Right forelimb (tissue), 1 donor: Measurements from ENCODE around the gene DNASE1L2.
"Not testable (repeated sequence)": the region's sequence is repeated elsewhere in the genome, so short reads cannot be mapped to it uniquely, and the experiment has no call there.

ENCODE experiments used
- DNase-seq: peaks from one replicate; pipeline ENCODE4 v3.0.0-alpha.2; 2018

DNASE1L2 gene

GRCh38 chr16:2236337-2237101, at the start of gene DNASE1L2:
DNASE1L2 (plus strand) TSS chr16:2236444; CDS start chr16:2236817, 373 bp downstream.
- DNase-seq, result no peak

- DNase-seq, result no peak
Observed at GRCh38 chr16:2186505-2186904, 49.7 kb upstream of the DNASE1L2 start.

- no peak for DNase-seq
Observed at GRCh38 chr16:2187212-2187611, 49.0 kb upstream of the DNASE1L2 start.

- DNase-seq, result no peak
Observed at GRCh38 chr16:2188395-2188794, 47.8 kb upstream of the DNASE1L2 start.

GRCh38 chr16:2189252-2189893, 46.9 kb upstream of the DNASE1L2 start:
- no peak for DNase-seq

- no peak for DNase-seq
Observed at GRCh38 chr16:2190002-2190658, 46.1 kb upstream of the DNASE1L2 start.

- no peak for DNase-seq
Observed at GRCh38 chr16:2190659-2191445, 45.4 kb upstream of the DNASE1L2 start.

- no peak for DNase-seq
Observed at GRCh38 chr16:2191446-2191706, 44.9 kb upstream of the DNASE1L2 start.

GRCh38 chr16:2194166-2194834, 41.9 kb upstream of the DNASE1L2 start:
- no peak for DNase-seq

GRCh38 chr16:2194852-2195321, 41.4 kb upstream of the DNASE1L2 start:
- DNase-seq, result no peak

GRCh38 chr16:2195322-2196161, 40.7 kb upstream of the DNASE1L2 start:
- no peak for DNase-seq

- no peak for DNase-seq
Observed at GRCh38 chr16:2196162-2196980, 39.9 kb upstream of the DNASE1L2 start, which contains the start of gene CASKIN1. CASKIN1 (minus strand) TSS chr16:2196605; CDS start chr16:2196432, 173 bp downstream.

GRCh38 chr16:2196981-2197511, 39.2 kb upstream of the DNASE1L2 start:
- no peak for DNase-seq

- no peak for DNase-seq
Observed at GRCh38 chr16:2197765-2198164, 38.5 kb upstream of the DNASE1L2 start.

GRCh38 chr16:2198283-2198682, 38.0 kb upstream of the DNASE1L2 start:
- DNase-seq, result no peak

- no peak for DNase-seq
Observed at GRCh38 chr16:2199095-2199494, 37.1 kb upstream of the DNASE1L2 start.

GRCh38 chr16:2199621-2200139, 36.6 kb upstream of the DNASE1L2 start:
- no peak for DNase-seq

- DNase-seq, result no peak
Observed at GRCh38 chr16:2200313-2200712, 35.9 kb upstream of the DNASE1L2 start.

- not testable (repeated sequence) for DNase-seq
Observed at GRCh38 chr16:2203119-2203688, 33.0 kb upstream of the DNASE1L2 start.
